Activated CD8-positive, alpha-beta T cell treated with anti-CD3 and anti-CD28 coated beads for 36 hours (primary cell): ENCODE results near the gene RIMKLB. TPM values are rescaled to one million over a fixed set of nuclear protein-coding genes. Genes with fewer than 3 reads are reported as not detected.
"Not testable (repeated sequence)": the region's sequence is repeated elsewhere in the genome, so short reads cannot be mapped to it uniquely, and the experiment has no call there.

ENCODE experiments used
- ATAC-seq: fragments of 200-7000 bp; cut with Tn5 transposase; one replicate; pipeline ENCODE4 v1.10.0; 2021; ENCODE audit warnings: mild to moderate bottlenecking, moderate library complexity
- CTCF ChIA-PET: fragments of 350-600 bp; sonication (Branson Sonifier 250); formaldehyde crosslinking; loops from one replicate; lab custom pipeline; 2021; ENCODE audit warnings: antibody characterized with exemption; lab: Charles Lee
- POLR2A ChIA-PET: fragments of 350-600 bp; sonication (Branson Sonifier 250); formaldehyde crosslinking; loops from one replicate; lab custom pipeline; 2021; ENCODE audit warnings: antibody characterized with exemption; lab: Charles Lee
- DNase-seq: peaks from one replicate; pipeline ENCODE4 v3.0.0-alpha.2; 2020
- H3K27ac Mint-ChIP-seq: one replicate; pipeline ENCODE4 v1.8.0; 2021; ENCODE audit warnings: mild to moderate bottlenecking, mixed read lengths
- H3K27me3 Mint-ChIP-seq: one replicate; pipeline ENCODE4 v1.8.0; 2021; ENCODE audit warnings: mixed read lengths
- H3K36me3 Mint-ChIP-seq: one replicate; pipeline ENCODE4 v1.8.0; 2021; ENCODE audit warnings: low read depth, mixed read lengths
- H3K4me1 Mint-ChIP-seq: one replicate; pipeline ENCODE4 v1.8.0; 2021; ENCODE audit warnings: low read depth, mixed read lengths
- H3K4me3 Mint-ChIP-seq: one replicate; pipeline ENCODE4 v1.8.0; 2021; ENCODE audit warnings: mild to moderate bottlenecking, moderate library complexity, mixed read lengths
- H3K9me3 Mint-ChIP-seq: one replicate; pipeline ENCODE4 v1.8.0; 2021; ENCODE audit warnings: mixed read lengths
- intact Hi-C: fragments of 100-400 bp; cut with micrococcal nuclease; formaldehyde crosslinking; loops from one replicate; pipeline ENCODE4 v1.10.0; 2022
- total RNA-seq, 2 experiments: library from RNA; stranded (reverse); gene quantifications; one replicate each; pipeline ENCODE4 v1.2.3, GENCODE V29; 2021
- TF ChIP-seq, protein P1 (sequence below): fragments of 200-600 bp; IDR thresholded peaks from one replicate; pipeline ENCODE4 v1.8.0; 2022; ENCODE audit warnings: antibody characterized with exemption, mild to moderate bottlenecking

Gene RIMKLB
- total RNA-seq, 2 experiments from 2014 or later: 7.7 to 8.6 TPM

DNA sequence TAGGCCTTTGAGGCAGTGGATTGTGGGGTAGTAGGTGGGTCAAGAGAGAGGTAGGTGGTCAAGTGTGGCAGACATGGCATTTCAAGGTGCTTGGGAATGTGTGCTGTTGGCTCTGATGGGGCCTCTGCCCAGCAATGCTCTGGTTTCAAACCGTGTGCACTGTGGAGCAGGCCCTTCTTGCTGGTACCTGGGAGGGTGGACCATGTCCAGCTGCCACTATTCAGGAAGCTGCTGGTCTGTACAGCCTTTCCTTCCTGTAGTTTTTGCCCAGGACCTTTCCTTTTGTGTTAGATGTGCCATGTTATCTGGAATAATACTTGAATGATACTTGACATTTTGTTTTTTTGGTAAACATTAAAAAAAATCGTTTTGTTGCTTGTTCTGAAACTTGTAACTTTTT, 14.8 kb downstream of the RIMKLB start:
- H3K4me1 Mint-ChIP-seq: peaks cover 4% of the 10 kb centered on the region
- no peak overlapping the region for H3K4me3 Mint-ChIP-seq
- TF ChIP-seq, protein P1, sequence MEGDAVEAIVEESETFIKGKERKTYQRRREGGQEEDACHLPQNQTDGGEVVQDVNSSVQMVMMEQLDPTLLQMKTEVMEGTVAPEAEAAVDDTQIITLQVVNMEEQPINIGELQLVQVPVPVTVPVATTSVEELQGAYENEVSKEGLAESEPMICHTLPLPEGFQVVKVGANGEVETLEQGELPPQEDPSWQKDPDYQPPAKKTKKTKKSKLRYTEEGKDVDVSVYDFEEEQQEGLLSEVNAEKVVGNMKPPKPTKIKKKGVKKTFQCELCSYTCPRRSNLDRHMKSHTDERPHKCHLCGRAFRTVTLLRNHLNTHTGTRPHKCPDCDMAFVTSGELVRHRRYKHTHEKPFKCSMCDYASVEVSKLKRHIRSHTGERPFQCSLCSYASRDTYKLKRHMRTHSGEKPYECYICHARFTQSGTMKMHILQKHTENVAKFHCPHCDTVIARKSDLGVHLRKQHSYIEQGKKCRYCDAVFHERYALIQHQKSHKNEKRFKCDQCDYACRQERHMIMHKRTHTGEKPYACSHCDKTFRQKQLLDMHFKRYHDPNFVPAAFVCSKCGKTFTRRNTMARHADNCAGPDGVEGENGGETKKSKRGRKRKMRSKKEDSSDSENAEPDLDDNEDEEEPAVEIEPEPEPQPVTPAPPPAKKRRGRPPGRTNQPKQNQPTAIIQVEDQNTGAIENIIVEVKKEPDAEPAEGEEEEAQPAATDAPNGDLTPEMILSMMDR: no peak
- ATAC-seq (no peak), DNase-seq (no peak)
- ChIA-PET CTCF (interaction anchor here (1.4 kb wide), 1 partner anchor 10 kb away, joined by 3 read pairs; no protein-coding TSS in a partner anchor), POLR2A (interaction anchor here (1.0 to 1.2 kb wide), 2 partner anchors 11 to 42 kb away, joined by 3 read pairs; no protein-coding TSS in a partner anchor)
- H3K27me3 Mint-ChIP-seq: no peaks in the 10 kb centered on the region
- H3K27ac Mint-ChIP-seq: no peak overlapping the region
- H3K36me3 Mint-ChIP-seq: peaks cover 4% of the 10 kb centered on the region
- no peaks in the 10 kb centered on the region for H3K9me3 Mint-ChIP-seq
- intact Hi-C loops: no loop called here

GRCh38 chr12:8722286-8722800, 24.6 kb downstream of the RIMKLB start:
- Mint-ChIP-seq H3K27ac (no peak overlapping the region), H3K9me3 (no peaks in the 10 kb centered on the region), H3K4me1 (no peaks in the 10 kb centered on the region), H3K4me3 (no peak overlapping the region), H3K36me3 (peaks cover 9% of the 10 kb centered on the region), H3K27me3 (no peaks in the 10 kb centered on the region)
- POLR2A ChIA-PET: no interaction called here
- intact Hi-C loops: no loop called here
- TF ChIP-seq, protein P1: no peak
- DNase-seq (no peak), ATAC-seq (no peak)
- CTCF ChIA-PET: interaction anchor here (1.4 to 1.5 kb wide), 3 partner anchors 14 to 168 kb away, joined by 3 to 7 read pairs (median 5); no protein-coding TSS in a partner anchor

GRCh38 chr12:8734873-8735381, 37.1 kb downstream of the RIMKLB start:
- H3K4me1 Mint-ChIP-seq: peaks cover 4% of the 10 kb centered on the region
- intact Hi-C loops: no loop called here
- H3K9me3 Mint-ChIP-seq: no peaks in the 10 kb centered on the region
- no peak overlapping the region for H3K27ac Mint-ChIP-seq
- DNase-seq (no peak), ATAC-seq (no peak)
- H3K27me3 Mint-ChIP-seq: no peaks in the 10 kb centered on the region
- H3K36me3 Mint-ChIP-seq: no peaks in the 10 kb centered on the region
- TF ChIP-seq, protein P1: no peak
- no peak overlapping the region for H3K4me3 Mint-ChIP-seq
- CTCF ChIA-PET: interaction anchor here (0.6 to 1.5 kb wide), 2 partner anchors 35 to 155 kb away, joined by 3 to 5 read pairs; no protein-coding TSS in a partner anchor
- POLR2A ChIA-PET: interaction anchor here (0.6 kb wide), 2 partner anchors 32 to 49 kb away, joined by 3 to 4 read pairs; no protein-coding TSS in a partner anchor

GRCh38 chr12:8742501-8742900, 44.7 kb downstream of the RIMKLB start:
- DNase-seq (no peak), ATAC-seq (no peak)
- Mint-ChIP-seq H3K9me3 (no peaks in the 10 kb centered on the region), H3K27me3 (no peaks in the 10 kb centered on the region), H3K4me1 (peaks cover 2% of the 10 kb centered on the region), H3K4me3 (no peak overlapping the region), H3K36me3 (peaks cover 1% of the 10 kb centered on the region), H3K27ac (no peak overlapping the region)
- CTCF ChIA-PET: no interaction called here
- TF ChIP-seq, protein P1: no peak
- POLR2A ChIA-PET: no interaction called here
- intact Hi-C loops: no loop called here

GRCh38 chr12:8743121-8743520, 45.3 kb downstream of the RIMKLB start:
- ATAC-seq, H3K9me3 Mint-ChIP-seq, POLR2A ChIA-PET, H3K36me3 Mint-ChIP-seq, DNase-seq, H3K4me1 Mint-ChIP-seq, H3K4me3 Mint-ChIP-seq, intact Hi-C loops, H3K27me3 Mint-ChIP-seq, H3K27ac Mint-ChIP-seq: not testable (repeated sequence)
- CTCF ChIA-PET: interaction anchor here (1.0 kb wide), 1 partner anchor 199 kb away, joined by 3 read pairs; no protein-coding TSS in a partner anchor

DNA sequence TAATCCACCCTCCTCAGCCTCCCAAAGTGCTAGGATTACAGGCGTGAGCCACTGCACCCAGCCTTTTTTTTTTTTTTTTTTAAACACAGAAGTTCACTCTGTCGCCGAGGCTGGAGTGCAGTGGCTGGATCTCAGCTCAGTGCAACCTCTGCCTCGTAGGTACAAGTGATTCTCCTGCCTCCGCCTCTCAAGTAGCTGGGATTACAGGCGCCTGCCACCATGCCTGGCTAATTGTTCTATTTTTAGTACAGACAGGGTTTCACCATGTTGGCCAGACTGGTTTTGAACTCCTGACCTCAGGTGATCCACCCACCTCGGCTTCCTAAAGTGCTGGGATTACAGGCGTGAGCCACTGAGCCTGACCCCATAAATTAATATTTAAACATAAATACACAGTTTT, 47.8 kb downstream of the RIMKLB start:
- CTCF ChIA-PET: interaction anchor here (0.9 kb wide), 1 partner anchor 202 kb away, joined by 3 read pairs; no protein-coding TSS in a partner anchor
- H3K36me3 Mint-ChIP-seq, H3K27ac Mint-ChIP-seq, H3K27me3 Mint-ChIP-seq, H3K4me3 Mint-ChIP-seq, intact Hi-C loops, POLR2A ChIA-PET, H3K4me1 Mint-ChIP-seq, DNase-seq, H3K9me3 Mint-ChIP-seq, ATAC-seq: not testable (repeated sequence)
